Measurements from ENCODE around the gene RAB35.

- no peak for TF ChIP-seq CTCF (IDR thresholded peaks at IDR 0.05)
- no peak for TF ChIP-seq POLR2A (IDR thresholded peaks at IDR 0.05)
Observed at GRCh38 chr12:120089105-120089504, 27.4 kb downstream of the RAB35 start.

All from ovary (tissue), 3 donors.